Measurements from ENCODE around the gene GAGE2A.
"Not testable (repeated sequence)": the region's sequence is repeated elsewhere in the genome, so short reads cannot be mapped to it uniquely, and the experiment has no call there.

DNA sequence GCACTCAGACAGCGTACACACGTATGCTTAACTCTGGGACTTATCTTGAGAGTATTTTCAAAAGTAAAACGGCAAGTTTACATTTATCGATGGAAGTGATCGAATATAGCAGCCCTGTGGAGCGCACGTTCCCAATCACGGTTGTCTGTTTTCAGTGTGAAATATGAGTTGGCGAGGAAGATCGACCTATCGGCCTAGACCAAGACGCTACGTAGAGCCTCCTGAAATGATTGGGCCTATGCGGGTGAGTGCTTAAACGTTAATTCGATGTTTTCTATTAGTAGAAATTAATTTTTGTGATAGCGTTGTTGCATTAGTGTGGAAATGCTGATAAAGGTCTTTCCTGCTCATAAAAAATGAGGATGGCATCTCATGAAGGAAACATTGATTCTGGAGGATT is 1.2 kb downstream of the GAGE2A start:
- TF ChIP-seq, protein P1, sequence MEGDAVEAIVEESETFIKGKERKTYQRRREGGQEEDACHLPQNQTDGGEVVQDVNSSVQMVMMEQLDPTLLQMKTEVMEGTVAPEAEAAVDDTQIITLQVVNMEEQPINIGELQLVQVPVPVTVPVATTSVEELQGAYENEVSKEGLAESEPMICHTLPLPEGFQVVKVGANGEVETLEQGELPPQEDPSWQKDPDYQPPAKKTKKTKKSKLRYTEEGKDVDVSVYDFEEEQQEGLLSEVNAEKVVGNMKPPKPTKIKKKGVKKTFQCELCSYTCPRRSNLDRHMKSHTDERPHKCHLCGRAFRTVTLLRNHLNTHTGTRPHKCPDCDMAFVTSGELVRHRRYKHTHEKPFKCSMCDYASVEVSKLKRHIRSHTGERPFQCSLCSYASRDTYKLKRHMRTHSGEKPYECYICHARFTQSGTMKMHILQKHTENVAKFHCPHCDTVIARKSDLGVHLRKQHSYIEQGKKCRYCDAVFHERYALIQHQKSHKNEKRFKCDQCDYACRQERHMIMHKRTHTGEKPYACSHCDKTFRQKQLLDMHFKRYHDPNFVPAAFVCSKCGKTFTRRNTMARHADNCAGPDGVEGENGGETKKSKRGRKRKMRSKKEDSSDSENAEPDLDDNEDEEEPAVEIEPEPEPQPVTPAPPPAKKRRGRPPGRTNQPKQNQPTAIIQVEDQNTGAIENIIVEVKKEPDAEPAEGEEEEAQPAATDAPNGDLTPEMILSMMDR (conservative IDR thresholded peaks at IDR 0.05; ENCODE audit: low read length): not testable (repeated sequence)
- not testable (repeated sequence) for TF ChIP-seq EZH2phosphoT487 (IDR thresholded peaks at IDR 0.05; ENCODE audit: borderline replicate concordance)

Measured in Loucy (cell line).